CD4-positive, alpha-beta T cell treated with Interferon alpha-2 for 1 hour (primary cell): ENCODE measurements around the gene AGBL4.

Experiments
- DNase-seq, 2 donors: peaks; one replicate each; pipeline ENCODE4 v3.0.0-alpha.2; 2020 to 2022

Gene AGBL4

GRCh38 chr1:48932366-48932765 is 1091.4 kb downstream of the AGBL4 start:
- DNase-seq: no peak

- no peak for DNase-seq
Observed at GRCh38 chr1:48931506-48932192, 1092.1 kb downstream of the AGBL4 start.

- no peak for DNase-seq
Observed at GRCh38 chr1:48930011-48930410, 1093.7 kb downstream of the AGBL4 start.

- DNase-seq: no peak
Observed at GRCh38 chr1:48924099-48924498, 1099.7 kb downstream of the AGBL4 start.

- no peak for DNase-seq
Observed at GRCh38 chr1:48923116-48923515, 1100.6 kb downstream of the AGBL4 start.

- DNase-seq: no peak
Observed at GRCh38 chr1:48920851-48921250, 1102.9 kb downstream of the AGBL4 start.

GRCh38 chr1:48917901-48918603 is 1105.7 kb downstream of the AGBL4 start:
- DNase-seq: no peak

GRCh38 chr1:48917070-48917454 is 1106.7 kb downstream of the AGBL4 start:
- no peak for DNase-seq

- DNase-seq: no peak
Observed at GRCh38 chr1:48916130-48917069, 1107.4 kb downstream of the AGBL4 start.

- no peak for DNase-seq
Observed at GRCh38 chr1:48908606-48909005, 1115.1 kb downstream of the AGBL4 start.

- no peak for DNase-seq
Observed at GRCh38 chr1:48906729-48907128, 1117.0 kb downstream of the AGBL4 start.

GRCh38 chr1:48906164-48906563 is 1117.6 kb downstream of the AGBL4 start:
- no peak for DNase-seq

GRCh38 chr1:48903291-48903690 is 1120.5 kb downstream of the AGBL4 start:
- no peak for DNase-seq

GRCh38 chr1:48898894-48899293 is 1124.9 kb downstream of the AGBL4 start:
- DNase-seq: no peak

GRCh38 chr1:48889615-48890014 is 1134.1 kb downstream of the AGBL4 start:
- no peak for DNase-seq

GRCh38 chr1:48889082-48889481 is 1134.7 kb downstream of the AGBL4 start:
- DNase-seq: no peak

- no peak for DNase-seq
Observed at GRCh38 chr1:48887796-48888195, 1136.0 kb downstream of the AGBL4 start.

- DNase-seq: no peak
Observed at GRCh38 chr1:48882020-48882419, 1141.7 kb downstream of the AGBL4 start.

GRCh38 chr1:48878191-48878940 is 1145.4 kb downstream of the AGBL4 start:
- DNase-seq: no peak

GRCh38 chr1:48876330-48876785 is 1147.4 kb downstream of the AGBL4 start:
- DNase-seq: no peak

GRCh38 chr1:48875552-48876329 is 1148.0 kb downstream of the AGBL4 start:
- DNase-seq: no peak

GRCh38 chr1:48873944-48874343 is 1149.8 kb downstream of the AGBL4 start:
- no peak for DNase-seq
